Measurements from ENCODE around the gene CCDC146. TPM values are rescaled to one million over a fixed set of nuclear protein-coding genes. Genes with fewer than 3 reads are reported as not detected.

CCDC146 gene
- total RNA-seq, 4 donors from 2014 or later: 7.9 to 37.4 (median 26.5) TPM

DNA sequence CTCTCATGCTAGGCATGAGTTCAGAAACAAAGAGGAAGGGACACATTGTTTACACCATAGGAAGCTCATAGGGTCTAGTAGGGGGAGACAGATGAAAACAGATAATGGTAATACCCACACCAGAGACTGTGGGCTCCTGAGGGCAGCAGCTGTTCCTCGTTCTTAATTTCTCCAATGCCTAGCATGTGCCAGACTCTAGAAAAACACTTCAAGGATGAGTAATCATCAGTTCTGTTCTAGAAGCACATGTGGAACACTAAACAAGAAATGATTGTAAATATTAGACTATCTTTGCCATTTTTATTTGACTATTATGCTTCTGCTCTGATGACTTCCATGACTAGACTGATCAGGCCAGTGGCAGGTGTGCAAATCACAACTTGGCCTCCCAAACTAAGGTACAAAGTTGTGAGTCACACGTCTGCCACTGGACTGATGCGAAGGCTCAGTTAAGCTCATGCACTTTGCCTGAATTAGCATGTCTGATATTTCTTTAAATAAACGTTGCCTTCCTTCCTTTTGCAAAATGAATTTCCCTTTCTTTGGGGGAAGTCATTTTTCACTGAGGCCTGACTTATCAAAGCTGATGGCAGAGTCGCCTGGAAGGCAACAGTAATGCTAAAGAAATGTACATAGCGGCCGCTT, 166.4 kb downstream of the CCDC146 start:
- H3K27ac ChIP-seq: no peak overlapping the region
- in situ Hi-C loops (cut with MboI; ENCODE audit: low pct_ligation_motif_present in 1 of 4, low pct_unique_long_range_greater_than_20kb in 1 of 4, low sequenced_read_pairs in 3 of 4): no loop called here

DNA sequence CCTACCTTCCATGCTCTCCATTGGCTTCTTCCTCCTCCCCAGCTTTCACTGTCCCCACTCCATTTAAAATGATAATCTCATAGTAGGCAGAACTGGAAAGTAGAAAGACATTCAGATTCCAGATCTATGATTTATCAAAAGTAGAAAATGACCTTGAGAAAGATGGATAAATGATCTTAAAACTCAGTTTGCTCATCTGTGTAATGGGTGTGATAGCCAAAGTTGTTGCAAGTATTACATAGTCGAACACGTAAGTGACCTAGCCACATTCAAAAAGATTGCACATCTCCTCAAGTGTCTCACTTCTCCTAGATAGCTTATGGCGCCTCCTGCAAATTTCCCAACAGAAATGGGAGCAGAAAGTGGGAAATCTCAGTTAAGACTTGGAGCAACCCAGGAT, 167.0 kb downstream of the CCDC146 start:
- intact Hi-C loops (cut with DNase I; ENCODE audit: low total_unique reads) (no loop called here), in situ Hi-C loops (cut with MboI; ENCODE audit: low pct_ligation_motif_present in 1 of 4, low pct_unique_long_range_greater_than_20kb in 1 of 4, low sequenced_read_pairs in 3 of 4) (no loop called here)
- H3K27ac ChIP-seq: no peak overlapping the region
- no peaks in the 10 kb centered on the region for H3K36me3 ChIP-seq
- no peaks in the 10 kb centered on the region for H3K27me3 ChIP-seq
- H3K4me3 ChIP-seq: no peak overlapping the region
- no peak for DNase-seq
- no peaks in the 10 kb centered on the region for H3K4me1 ChIP-seq
- 92 to 100% methylated on average over 3 of the region's 3 CpGs for WGBS, 2 donors (ENCODE audit: low coverage in 1 of 2)
- TF ChIP-seq, protein P1, sequence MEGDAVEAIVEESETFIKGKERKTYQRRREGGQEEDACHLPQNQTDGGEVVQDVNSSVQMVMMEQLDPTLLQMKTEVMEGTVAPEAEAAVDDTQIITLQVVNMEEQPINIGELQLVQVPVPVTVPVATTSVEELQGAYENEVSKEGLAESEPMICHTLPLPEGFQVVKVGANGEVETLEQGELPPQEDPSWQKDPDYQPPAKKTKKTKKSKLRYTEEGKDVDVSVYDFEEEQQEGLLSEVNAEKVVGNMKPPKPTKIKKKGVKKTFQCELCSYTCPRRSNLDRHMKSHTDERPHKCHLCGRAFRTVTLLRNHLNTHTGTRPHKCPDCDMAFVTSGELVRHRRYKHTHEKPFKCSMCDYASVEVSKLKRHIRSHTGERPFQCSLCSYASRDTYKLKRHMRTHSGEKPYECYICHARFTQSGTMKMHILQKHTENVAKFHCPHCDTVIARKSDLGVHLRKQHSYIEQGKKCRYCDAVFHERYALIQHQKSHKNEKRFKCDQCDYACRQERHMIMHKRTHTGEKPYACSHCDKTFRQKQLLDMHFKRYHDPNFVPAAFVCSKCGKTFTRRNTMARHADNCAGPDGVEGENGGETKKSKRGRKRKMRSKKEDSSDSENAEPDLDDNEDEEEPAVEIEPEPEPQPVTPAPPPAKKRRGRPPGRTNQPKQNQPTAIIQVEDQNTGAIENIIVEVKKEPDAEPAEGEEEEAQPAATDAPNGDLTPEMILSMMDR (IDR thresholded peaks at IDR 0.05): no peak
- TF ChIP-seq EP300 (IDR thresholded peaks at IDR 0.05; ENCODE audit: low read depth) (no peak), POLR2AphosphoS5 (IDR thresholded peaks at IDR 0.05) (no peak), POLR2A (IDR thresholded peaks at IDR 0.05) (no peak)
- no peaks in the 10 kb centered on the region for H3K9me3 ChIP-seq

More for the DNA sequence above, 166.4 kb downstream of the CCDC146 start:
- no peaks in the 10 kb centered on the region for H3K36me3 ChIP-seq
- H3K4me1 ChIP-seq: no peaks in the 10 kb centered on the region
- H3K9me3 ChIP-seq: no peaks in the 10 kb centered on the region
- no peak for DNase-seq
- TF ChIP-seq EP300 (IDR thresholded peaks at IDR 0.05; ENCODE audit: low read depth): no peak
- TF ChIP-seq POLR2AphosphoS5 (IDR thresholded peaks at IDR 0.05): no peak
- TF ChIP-seq, protein P1 (IDR thresholded peaks at IDR 0.05): no peak
- no peak for TF ChIP-seq POLR2A (IDR thresholded peaks at IDR 0.05)
- intact Hi-C loops (cut with DNase I; ENCODE audit: low total_unique reads): no loop called here
- no peak overlapping the region for H3K4me3 ChIP-seq
- 63 to 78% methylated on average over 2 to 7 of the region's 7 CpGs for WGBS, 2 donors (ENCODE audit: low coverage in 1 of 2)
- H3K27me3 ChIP-seq: no peaks in the 10 kb centered on the region

DNA sequence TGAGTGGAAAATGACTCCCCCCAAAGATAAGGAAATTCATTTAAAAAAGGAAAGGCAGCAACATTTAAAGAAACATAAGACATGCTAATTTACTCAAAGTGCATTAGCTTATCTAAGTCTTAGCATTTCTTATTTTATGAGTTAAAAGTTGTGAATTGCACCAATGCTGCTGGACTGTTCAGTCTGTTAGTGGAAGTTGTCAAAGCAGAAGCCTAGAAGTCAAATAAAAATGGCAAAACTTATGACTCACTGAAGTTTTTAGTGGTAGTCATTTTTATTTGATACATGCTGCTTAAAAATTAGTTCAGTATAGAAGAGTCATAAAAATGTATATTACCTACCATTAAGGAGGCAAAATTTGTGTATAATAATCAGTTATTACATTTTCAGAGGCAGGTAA, 168.0 kb downstream of the CCDC146 start:
- Histone ChIP-seq H3K4me3 (no peak overlapping the region), H3K27ac (no peak overlapping the region), H3K9me3 (no peaks in the 10 kb centered on the region), H3K27me3 (no peaks in the 10 kb centered on the region), H3K36me3 (no peaks in the 10 kb centered on the region), H3K4me1 (no peaks in the 10 kb centered on the region)
- in situ Hi-C loops (cut with MboI; ENCODE audit: low pct_ligation_motif_present in 1 of 4, low pct_unique_long_range_greater_than_20kb in 1 of 4, low sequenced_read_pairs in 3 of 4) (no loop called here), intact Hi-C loops (cut with DNase I; ENCODE audit: low total_unique reads) (no loop called here)
- no peak for TF ChIP-seq EP300 (IDR thresholded peaks at IDR 0.05; ENCODE audit: low read depth)
- TF ChIP-seq POLR2A (IDR thresholded peaks at IDR 0.05): no peak
- no peak for TF ChIP-seq POLR2AphosphoS5 (IDR thresholded peaks at IDR 0.05)
- TF ChIP-seq, protein P1 (IDR thresholded peaks at IDR 0.05): no peak
- DNase-seq: no peak

DNA sequence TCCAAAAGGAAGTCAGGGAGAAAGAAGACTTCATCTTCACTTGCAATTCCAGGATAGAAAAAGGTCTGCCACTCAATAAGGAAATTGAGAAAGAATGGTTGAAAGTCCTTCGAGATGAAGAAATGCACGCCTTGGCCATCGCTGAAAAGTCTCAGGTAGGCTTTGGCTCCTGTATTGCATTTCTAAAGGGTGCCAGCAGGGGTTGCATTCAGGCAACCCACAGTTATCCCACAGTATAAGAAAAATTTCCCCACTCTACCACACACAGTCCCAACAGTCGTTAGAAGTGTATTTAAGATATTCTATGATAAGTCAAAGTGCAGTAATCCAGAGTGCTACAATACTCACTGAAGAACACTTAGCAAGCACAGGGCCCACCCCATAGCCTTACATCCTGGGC, 170.6 kb downstream of the CCDC146 start:
- no peak overlapping the region for H3K4me3 ChIP-seq
- WGBS, 2 donors (ENCODE audit: low coverage in 1 of 2): 86 to 94% methylated on average over 4 of the region's 4 CpGs
- H3K27me3 ChIP-seq: no peaks in the 10 kb centered on the region
- no peak overlapping the region for H3K27ac ChIP-seq
- no peaks in the 10 kb centered on the region for H3K9me3 ChIP-seq
- intact Hi-C loops (cut with DNase I; ENCODE audit: low total_unique reads) (no loop called here), in situ Hi-C loops (cut with MboI; ENCODE audit: low pct_ligation_motif_present in 1 of 4, low pct_unique_long_range_greater_than_20kb in 1 of 4, low sequenced_read_pairs in 3 of 4) (no loop called here)
- DNase-seq: no peak
- H3K36me3 ChIP-seq: no peaks in the 10 kb centered on the region
- TF ChIP-seq, protein P1 (IDR thresholded peaks at IDR 0.05): no peak
- no peak for TF ChIP-seq POLR2A (IDR thresholded peaks at IDR 0.05)
- TF ChIP-seq EP300 (IDR thresholded peaks at IDR 0.05; ENCODE audit: low read depth): no peak
- H3K4me1 ChIP-seq: no peaks in the 10 kb centered on the region
